HG03378 (cell line): ENCODE measurements around the gene CYP21A2.
"Not testable (repeated sequence)": the region's sequence is repeated elsewhere in the genome, so short reads cannot be mapped to it uniquely, and the experiment has no call there.

Source experiments
- ATAC-seq: cut with Tn5 transposase; IDR thresholded peaks from one replicate; pipeline ENCODE4 v1.9.1; 2021; ENCODE audit warnings: mild to moderate bottlenecking, moderate library complexity; ENCODE audit not compliant: unreplicated experiment

CYP21A2 gene

GRCh38 chr6:32029553-32029952 lies 8.7 kb upstream of the CYP21A2 start:
- not testable (repeated sequence) for ATAC-seq

- ATAC-seq = not testable (repeated sequence)
Measured at GRCh38 chr6:32035283-32036013, 2.8 kb upstream of the CYP21A2 start.

- not testable (repeated sequence) for ATAC-seq
Measured at GRCh38 chr6:32037136-32037535, 1.1 kb upstream of the CYP21A2 start.

- not testable (repeated sequence) for ATAC-seq
Measured at GRCh38 chr6:32038878-32039277, 663 bp downstream of the CYP21A2 start.

GRCh38 chr6:32039321-32040274 lies 1.4 kb downstream of the CYP21A2 start:
- ATAC-seq = not testable (repeated sequence)

- ATAC-seq = not testable (repeated sequence)
Measured at GRCh38 chr6:32040299-32041049, 2.3 kb downstream of the CYP21A2 start.

- not testable (repeated sequence) for ATAC-seq
Measured at GRCh38 chr6:32041050-32041321, 2.8 kb downstream of the CYP21A2 start.

GRCh38 chr6:32041385-32041784 lies 3.2 kb downstream of the CYP21A2 start:
- ATAC-seq = not testable (repeated sequence)

GRCh38 chr6:32042276-32042675 lies 4.1 kb downstream of the CYP21A2 start:
- not testable (repeated sequence) for ATAC-seq

- ATAC-seq = not testable (repeated sequence)
Measured at GRCh38 chr6:32043589-32044380, 5.6 kb downstream of the CYP21A2 start.

GRCh38 chr6:32044916-32045315 lies 6.7 kb downstream of the CYP21A2 start:
- not testable (repeated sequence) for ATAC-seq

- no peak for ATAC-seq
Measured at GRCh38 chr6:32045811-32046449, 7.7 kb downstream of the CYP21A2 start.

- no peak for ATAC-seq
Measured at GRCh38 chr6:32046450-32047083, 8.4 kb downstream of the CYP21A2 start.

GRCh38 chr6:32047084-32047478 lies 8.9 kb downstream of the CYP21A2 start:
- no peak for ATAC-seq

GRCh38 chr6:32047539-32047854 lies 9.3 kb downstream of the CYP21A2 start:
- no peak for ATAC-seq

GRCh38 chr6:32047855-32048766 lies 9.9 kb downstream of the CYP21A2 start:
- no peak for ATAC-seq

GRCh38 chr6:32049149-32049548 lies 10.9 kb downstream of the CYP21A2 start:
- not testable (repeated sequence) for ATAC-seq

GRCh38 chr6:32049736-32050135 lies 11.5 kb downstream of the CYP21A2 start:
- ATAC-seq = not testable (repeated sequence)

GRCh38 chr6:32050562-32050961 lies 12.3 kb downstream of the CYP21A2 start:
- no peak for ATAC-seq
